Mesendoderm (in vitro differentiated cells): ENCODE measurements around the gene RBM4.

ENCODE experiments used
- DNase-seq: peaks from one replicate; pipeline ENCODE4 v3.0.0; 2013
- H2AK5ac ChIP-seq: 2 replicates; pipeline ENCODE4 v1.6.1; 2013; ENCODE audit warnings: low read length, inconsistent platforms
- H2BK120ac ChIP-seq: 2 replicates; pipeline ENCODE4 v1.6.1; 2013; ENCODE audit warnings: low read depth, mild to moderate bottlenecking, low read length, moderate library complexity, mixed read lengths
- H2BK15ac ChIP-seq: replicated peaks from 2 replicates; pipeline ENCODE4 v1.6.1; 2013; ENCODE audit warnings: low read depth, mild to moderate bottlenecking, moderate library complexity
- H2BK5ac ChIP-seq: 2 replicates; pipeline ENCODE4 v1.6.1; 2013; ENCODE audit warnings: low read length, inconsistent platforms
- H3K18ac ChIP-seq: 2 replicates; pipeline ENCODE4 v1.6.1; 2013; ENCODE audit warnings: mild to moderate bottlenecking, low read length, mixed read lengths
- H3K23ac ChIP-seq: one replicate; pipeline ENCODE4 v1.6.1; 2013; ENCODE audit warnings: low read length
- H3K27ac ChIP-seq: 2 replicates; pipeline ENCODE4 v1.5.1; 2013; ENCODE audit warnings: low read depth, mild to moderate bottlenecking, inconsistent platforms, low read length, moderate library complexity
- H3K27me3 ChIP-seq: 2 replicates; pipeline ENCODE4 v1.6.1; 2013; ENCODE audit warnings: low read length, control low read depth, mild to moderate bottlenecking, inconsistent platforms; ENCODE audit not compliant: insufficient read depth, poor library complexity
- H3K36me3 ChIP-seq: 2 replicates; pipeline ENCODE4 v1.6.1; 2013; ENCODE audit warnings: low read length, inconsistent platforms; ENCODE audit not compliant: control insufficient read depth, insufficient read depth
- H3K4ac ChIP-seq: one replicate; pipeline ENCODE4 v1.6.1; 2013; ENCODE audit warnings: low read depth, mild to moderate bottlenecking, low read length, moderate library complexity
- H3K4me1 ChIP-seq: 2 replicates; pipeline ENCODE4 v1.6.1; 2013; ENCODE audit warnings: low read depth, low read length, inconsistent platforms; ENCODE audit not compliant: control insufficient read depth
- H3K4me2 ChIP-seq: 2 replicates; pipeline ENCODE4 v1.6.1; 2013; ENCODE audit warnings: low read length
- H3K4me3 ChIP-seq: 2 replicates; pipeline ENCODE4 v1.5.1; 2013; ENCODE audit warnings: mild to moderate bottlenecking, low read length
- H3K56ac ChIP-seq: one replicate; pipeline ENCODE4 v1.6.1; 2013; ENCODE audit warnings: low read length
- H3K79me1 ChIP-seq: 2 replicates; pipeline ENCODE4 v1.6.1; 2013; ENCODE audit warnings: low read length, inconsistent platforms
- H3K79me2 ChIP-seq: 2 replicates; pipeline ENCODE4 v1.6.1; 2013; ENCODE audit warnings: mild to moderate bottlenecking, low read length; ENCODE audit not compliant: control insufficient read depth, insufficient read depth
- H3K9ac ChIP-seq: 2 replicates; pipeline ENCODE4 v1.6.1; 2013; ENCODE audit warnings: low read length, inconsistent platforms
- H4K5ac ChIP-seq: one replicate; pipeline ENCODE4 v1.6.1; 2013; ENCODE audit warnings: low read length
- H4K8ac ChIP-seq: one replicate; pipeline ENCODE4 v1.6.1; 2013; ENCODE audit warnings: low read depth, mild to moderate bottlenecking, control low read depth, low read length, moderate library complexity
- WGBS: extraction: QIAGEN DNeasy Blood & Tissue Kit; methylation state at CpG from one replicate; pipeline ENCODE4 v1.1.7; 2013; ENCODE audit warnings: low lambda C conversion rate, missing lambda C conversion rate; ENCODE audit not compliant: insufficient coverage; ENCODE audit errors: extremely low coverage; 5-methylcytosine and 5-hydroxymethylcytosine counted together

The RBM4 gene

DNA sequence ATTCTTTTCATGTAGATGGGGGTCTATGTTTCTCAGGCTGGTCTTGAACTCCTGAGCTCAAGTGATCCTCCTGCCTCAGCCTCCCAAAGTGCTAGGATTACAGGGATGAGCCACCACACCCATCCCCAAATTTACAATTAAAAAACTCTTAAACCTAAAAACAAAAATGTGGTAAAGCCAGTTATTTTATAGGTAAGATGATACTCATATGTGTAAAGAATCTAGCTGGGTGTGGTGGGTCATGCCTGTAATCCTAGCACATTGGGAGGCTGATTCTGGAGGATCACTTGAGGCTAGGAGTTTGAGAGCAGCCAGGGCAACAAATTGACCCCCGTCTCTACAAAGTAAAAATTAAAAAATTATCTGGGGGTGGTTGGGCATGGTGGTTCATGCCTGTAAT, 26.0 kb upstream of the RBM4 start:
- Histone ChIP-seq H3K18ac (no peak overlapping the region), H3K27me3 (no peaks in the 10 kb centered on the region), H3K79me1 (no peaks in the 10 kb centered on the region), H3K4ac (no peak overlapping the region), H3K27ac (no peak overlapping the region), H2BK120ac (no peak overlapping the region), H4K8ac (no peak overlapping the region), H2BK5ac (no peak overlapping the region), H2AK5ac (no peak overlapping the region), H3K56ac (no peak overlapping the region), H3K36me3 (no peaks in the 10 kb centered on the region), H3K79me2 (peaks cover 10% of the 10 kb centered on the region), H2BK15ac (no peak overlapping the region), H3K4me2 (no peak overlapping the region), H3K23ac (no peak overlapping the region), H4K5ac (no peak overlapping the region), H3K9ac (no peak overlapping the region), H3K4me1 (no peaks in the 10 kb centered on the region), H3K4me3 (no peak overlapping the region)
- DNase-seq, result no peak
- WGBS, result no CpG with 5 or more reads among the region's 1 CpG

DNA sequence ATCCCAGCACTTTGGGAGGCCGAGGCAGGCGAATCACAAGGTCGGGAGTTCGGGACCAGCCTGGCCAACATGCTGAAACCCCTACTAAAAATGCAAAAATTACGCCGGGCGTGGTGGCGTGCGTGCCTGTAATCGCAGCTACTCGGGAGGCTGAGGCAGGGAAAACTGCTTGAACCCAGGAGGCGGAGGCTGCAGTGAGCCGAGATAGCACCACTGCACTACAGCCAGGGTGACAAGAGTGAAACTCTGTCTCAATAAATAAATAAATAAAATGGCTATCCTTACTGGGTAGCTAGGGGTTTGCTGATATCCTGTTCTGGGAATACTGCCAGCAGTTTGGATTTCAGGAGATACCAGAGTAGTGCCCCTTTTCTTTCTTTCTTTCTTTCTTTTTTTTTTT, 24.4 kb upstream of the RBM4 start:
- peaks cover 4% of the 10 kb centered on the region for H3K4me1 ChIP-seq
- H3K18ac ChIP-seq, result no peak overlapping the region
- peaks cover 26% of the 10 kb centered on the region for H3K79me2 ChIP-seq
- no peak for DNase-seq
- no peaks in the 10 kb centered on the region for H3K79me1 ChIP-seq
- H3K27ac ChIP-seq, result no peak overlapping the region
- H3K27me3 ChIP-seq, result no peaks in the 10 kb centered on the region
- H3K23ac ChIP-seq, result no peak overlapping the region
- H4K5ac ChIP-seq, result no peak overlapping the region
- no peak overlapping the region for H3K4me2 ChIP-seq
- no peak overlapping the region for H3K9ac ChIP-seq
- H3K4me3 ChIP-seq, result no peak overlapping the region
- no CpG with 5 or more reads among the region's 13 CpGs for WGBS
- H2BK15ac ChIP-seq, result no peak overlapping the region
- no peak overlapping the region for H3K4ac ChIP-seq
- H3K36me3 ChIP-seq, result no peaks in the 10 kb centered on the region
- H3K56ac ChIP-seq, result no peak overlapping the region
- H2BK5ac ChIP-seq, result no peak overlapping the region
- H2BK120ac ChIP-seq, result no peak overlapping the region
- no peak overlapping the region for H2AK5ac ChIP-seq
- no peak overlapping the region for H4K8ac ChIP-seq

DNA sequence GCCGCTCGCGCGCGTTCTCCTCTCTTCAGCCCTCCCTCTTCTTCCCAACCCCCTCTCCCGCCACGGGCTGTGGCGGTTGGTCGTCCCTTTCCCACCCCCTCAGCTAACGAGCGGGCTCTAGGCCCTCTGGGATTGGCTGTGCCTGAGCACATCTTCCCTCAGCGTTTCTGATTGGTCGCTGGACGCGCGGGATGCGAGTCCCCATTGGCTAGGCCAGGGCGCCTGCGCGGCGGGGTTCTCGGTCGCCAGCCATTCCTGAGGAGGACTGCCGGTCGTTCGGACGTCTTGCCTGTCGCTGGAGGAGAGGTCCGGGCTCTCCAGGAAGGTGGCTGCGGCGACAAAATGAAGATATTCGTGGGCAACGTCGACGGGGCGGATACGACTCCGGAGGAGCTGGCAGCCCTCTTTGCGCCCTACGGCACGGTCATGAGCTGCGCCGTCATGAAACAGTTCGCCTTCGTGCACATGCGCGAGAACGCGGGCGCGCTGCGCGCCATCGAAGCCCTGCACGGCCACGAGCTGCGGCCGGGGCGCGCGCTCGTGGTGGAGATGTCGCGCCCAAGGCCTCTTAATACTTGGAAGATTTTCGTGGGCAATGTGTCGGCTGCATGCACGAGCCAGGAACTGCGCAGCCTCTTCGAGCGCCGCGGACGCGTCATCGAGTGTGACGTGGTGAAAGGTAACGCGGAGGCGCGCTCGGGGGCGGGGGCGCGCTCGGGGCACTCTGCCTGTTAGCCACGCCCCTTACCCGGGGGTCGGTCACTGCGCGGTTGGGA, 21.9 kb upstream of the RBM4 start, which contains the start of gene RBM14:
Gene RBM14 (plus strand): TSS at position 252 of the 776 bp plus-strand sequence. CDS start 91 bp downstream, at position 343.
- peak within 1 kb of the TSS; percentile 74 for H3K4ac ChIP-seq
- peak within 1 kb of the TSS; percentile 97 for H2BK5ac ChIP-seq
- peaks cover 46% of the 10 kb centered on the region for H3K79me2 ChIP-seq
- WGBS, result no CpG with 5 or more reads among the region's 90 CpGs
- no peak within 1 kb of the TSS for H2BK120ac ChIP-seq
- peak; percentile 100 for DNase-seq
- H2BK15ac ChIP-seq, result no peak within 1 kb of the TSS
- H3K23ac ChIP-seq, result peak within 1 kb of the TSS; percentile 52
- peak within 1 kb of the TSS; percentile 99 for H3K4me3 ChIP-seq
- no peaks in the 10 kb centered on the region for H3K36me3 ChIP-seq
- no peaks in the 10 kb centered on the region for H3K79me1 ChIP-seq
- H3K56ac ChIP-seq, result peak within 1 kb of the TSS; percentile 100
- H4K8ac ChIP-seq, result no peak within 1 kb of the TSS
- H3K4me2 ChIP-seq, result peak within 1 kb of the TSS; percentile 56
- no peak within 1 kb of the TSS for H4K5ac ChIP-seq
- peak within 1 kb of the TSS; percentile 88 for H3K27ac ChIP-seq
- H3K9ac ChIP-seq, result peak within 1 kb of the TSS; percentile 99
- peaks cover 4% of the 10 kb centered on the region for H3K4me1 ChIP-seq
- H3K18ac ChIP-seq, result peak within 1 kb of the TSS; percentile 94
- H2AK5ac ChIP-seq, result peak within 1 kb of the TSS; percentile 83
- H3K27me3 ChIP-seq, result no peaks in the 10 kb centered on the region

DNA sequence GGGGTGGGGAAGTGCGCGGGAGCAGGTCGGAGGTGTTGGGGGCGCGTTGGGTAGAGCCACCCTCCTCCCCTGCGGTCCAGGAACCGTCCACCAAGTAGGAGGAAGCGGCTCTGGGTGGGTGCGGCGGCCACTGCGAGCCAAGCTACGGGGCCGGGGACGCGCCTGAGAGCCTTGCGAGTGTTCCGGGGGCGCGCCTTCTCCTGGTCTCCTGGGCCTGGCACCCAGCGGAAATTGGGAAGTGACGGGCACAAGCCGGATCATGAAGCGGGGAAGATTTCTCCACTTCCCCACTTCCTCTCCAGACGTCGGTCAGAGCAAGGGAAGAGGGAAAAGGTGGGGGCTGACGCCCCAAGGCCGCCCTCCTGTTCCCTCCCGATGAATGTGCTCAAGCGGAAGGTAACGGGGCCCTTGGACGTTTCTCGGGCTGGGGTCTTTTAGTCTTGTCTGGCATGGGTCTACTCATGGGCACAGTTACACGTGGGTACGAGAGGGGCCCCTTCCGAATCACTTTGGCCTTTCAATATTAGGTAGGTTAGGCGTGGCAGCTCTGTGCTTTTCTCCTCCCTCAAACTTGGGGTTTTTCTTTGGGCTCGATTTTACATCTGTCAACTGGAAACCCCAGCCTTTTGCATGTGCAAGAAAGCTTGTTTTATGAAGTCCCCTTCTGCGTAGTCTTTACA, 21.2 kb upstream of the RBM4 start:
- Histone ChIP-seq H3K79me1 (no peaks in the 10 kb centered on the region), H3K36me3 (no peaks in the 10 kb centered on the region), H3K27me3 (no peaks in the 10 kb centered on the region), H3K79me2 (peaks cover 54% of the 10 kb centered on the region), H4K8ac (no peak overlapping the region), H2AK5ac (no peak overlapping the region), H3K4me2 (peak overlapping the region; percentile 56), H3K4me3 (peak overlapping the region; percentile 99), H2BK15ac (no peak overlapping the region), H4K5ac (no peak overlapping the region), H3K4me1 (peaks cover 4% of the 10 kb centered on the region), H2BK5ac (no peak overlapping the region), H3K23ac (peak overlapping the region; percentile 52), H2BK120ac (no peak overlapping the region), H3K27ac (no peak overlapping the region), H3K56ac (peak overlapping the region; percentile 100), H3K9ac (peak overlapping the region; percentile 99), H3K18ac (no peak overlapping the region), H3K4ac (no peak overlapping the region)
- WGBS, result no CpG with 5 or more reads among the region's 38 CpGs
- no peak for DNase-seq

DNA sequence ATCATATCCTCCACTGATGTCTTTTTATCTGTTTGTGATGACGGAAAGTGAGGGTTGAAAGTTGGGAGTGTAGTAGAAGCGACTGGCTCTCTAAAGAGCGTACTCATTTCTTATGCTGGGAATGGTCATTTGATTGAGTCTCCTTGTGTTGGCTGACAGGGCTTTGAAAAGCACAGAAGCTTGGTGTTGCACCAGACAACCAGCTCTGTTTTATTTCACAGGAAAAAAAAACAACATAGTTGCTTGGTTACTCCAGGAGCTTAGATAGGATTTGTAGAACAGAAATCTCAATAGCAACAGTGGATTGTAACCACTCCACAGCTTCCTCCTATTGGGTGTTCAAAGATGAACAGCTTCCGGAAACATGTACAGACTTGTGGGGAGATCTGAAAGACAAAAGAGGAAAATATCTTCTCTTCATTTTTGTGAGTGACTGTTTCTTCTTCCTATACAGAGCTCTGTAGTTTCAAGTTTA, 19.4 kb upstream of the RBM4 start:
- no peak overlapping the region for H4K5ac ChIP-seq
- peak overlapping the region; percentile 56 for H3K4me2 ChIP-seq
- H3K27ac ChIP-seq, result no peak overlapping the region
- no peak overlapping the region for H3K4me3 ChIP-seq
- H3K9ac ChIP-seq, result peak overlapping the region; percentile 99
- H3K4ac ChIP-seq, result no peak overlapping the region
- peaks cover under 1% of the 10 kb centered on the region for H3K79me1 ChIP-seq
- H3K23ac ChIP-seq, result no peak overlapping the region
- no peaks in the 10 kb centered on the region for H3K27me3 ChIP-seq
- peaks cover 72% of the 10 kb centered on the region for H3K79me2 ChIP-seq
- no peak overlapping the region for H4K8ac ChIP-seq
- no peak overlapping the region for H2BK5ac ChIP-seq
- no peak overlapping the region for H2BK120ac ChIP-seq
- no peak overlapping the region for H3K18ac ChIP-seq
- DNase-seq, result peak; percentile 45
- H3K56ac ChIP-seq, result no peak overlapping the region
- no peak overlapping the region for H2BK15ac ChIP-seq
- no peak overlapping the region for H2AK5ac ChIP-seq
- H3K4me1 ChIP-seq, result peaks cover 4% of the 10 kb centered on the region
- WGBS, result no CpG with 5 or more reads among the region's 4 CpGs
- peaks cover under 1% of the 10 kb centered on the region for H3K36me3 ChIP-seq
